A549 (cell line): Measurements from ENCODE around the gene IDH2.

Source experiments
- BHLHE40 ChIP-seq: IDR thresholded peaks from 2 replicates; pipeline ENCODE4 v1.6.1; 2012; ENCODE audit warnings: low read depth, low read length, inconsistent platforms
- CTCF ChIP-seq: fragments of >200 bp; sonication (Bioruptor Twin); formaldehyde crosslinking; IDR thresholded peaks from 3 replicates; pipeline ENCODE4 v1.5.1; 2016
- EHMT2 ChIP-seq: fragments of 200-600 bp; sonication (generic); IDR thresholded peaks from 2 replicates; pipeline ENCODE4 v1.6.1; 2016; ENCODE audit warnings: antibody characterized with exemption, low read depth, mild to moderate bottlenecking, moderate library complexity
- HOXA7 ChIP-seq: fragments of 250-450 bp; sonication (Bioruptor Pico); IDR thresholded peaks from 2 replicates; pipeline ENCODE4 v1.5.0; 2020; ENCODE audit warnings: mild to moderate bottlenecking, moderate library complexity
- MAZ ChIP-seq: fragments of 150-350 bp; IDR thresholded peaks from 2 replicates; pipeline ENCODE4 v1.6.1; 2014; ENCODE audit warnings: antibody characterized with exemption, low read depth, low read length, borderline replicate concordance
- POLR2A ChIP-seq: IDR thresholded peaks from 2 replicates; pipeline ENCODE4 v1.6.1; 2012; ENCODE audit warnings: mild to moderate bottlenecking, low read length
- POLR2AphosphoS2 ChIP-seq: conservative IDR thresholded peaks from 2 replicates; pipeline ENCODE4 v1.6.1; 2012; ENCODE audit warnings: low read length, improper control_type of control experiment, inconsistent platforms
- REST ChIP-seq: fragments of 200-600 bp; sonication (generic); IDR thresholded peaks from 2 replicates; pipeline ENCODE4 v1.6.1; 2016; ENCODE audit warnings: antibody characterized with exemption, mild to moderate bottlenecking, moderate library complexity
- SMC3 ChIP-seq: fragments of >200 bp; sonication (Bioruptor Twin); formaldehyde crosslinking; IDR thresholded peaks from 3 replicates; pipeline ENCODE4 v1.6.1; 2018; ENCODE audit warnings: inconsistent platforms
- TFCP2L1 ChIP-seq: fragments of 250-450 bp; sonication (Bioruptor Pico); IDR thresholded peaks from 2 replicates; pipeline ENCODE4 v1.5.0; 2021; ENCODE audit warnings: mild to moderate bottlenecking
- USF2 ChIP-seq: fragments of 450-650 bp; IDR thresholded peaks from 2 replicates; pipeline ENCODE4 v1.6.1; 2014; ENCODE audit warnings: antibody characterized with exemption

GRCh38 chr15:90084876-90085423, 17.3 kb downstream of the IDH2 start:
- no peak for TF ChIP-seq MAZ
- no peak for TF ChIP-seq CTCF
- no peak for TF ChIP-seq REST
- no peak for TF ChIP-seq BHLHE40
- TF ChIP-seq SMC3 = no peak
- TF ChIP-seq USF2 = no peak
- TF ChIP-seq HOXA7 (CRISPR knock-in tag) = no peak
- no peak for TF ChIP-seq POLR2AphosphoS2
- TF ChIP-seq POLR2A = no peak
- TF ChIP-seq TFCP2L1 (CRISPR knock-in tag) = no peak
- no peak for TF ChIP-seq EHMT2
